Glomerular visceral epithelial cell (primary cell): ENCODE results near the gene HSPA1A.
"Not testable (repeated sequence)": the region's sequence is repeated elsewhere in the genome, so short reads cannot be mapped to it uniquely, and the experiment has no call there.

ENCODE experiments used
- DNase-seq: peaks from one replicate; pipeline ENCODE4 v3.0.0-alpha.2; 2016; ENCODE audit errors: extremely low spot score

HSPA1A gene

DNA sequence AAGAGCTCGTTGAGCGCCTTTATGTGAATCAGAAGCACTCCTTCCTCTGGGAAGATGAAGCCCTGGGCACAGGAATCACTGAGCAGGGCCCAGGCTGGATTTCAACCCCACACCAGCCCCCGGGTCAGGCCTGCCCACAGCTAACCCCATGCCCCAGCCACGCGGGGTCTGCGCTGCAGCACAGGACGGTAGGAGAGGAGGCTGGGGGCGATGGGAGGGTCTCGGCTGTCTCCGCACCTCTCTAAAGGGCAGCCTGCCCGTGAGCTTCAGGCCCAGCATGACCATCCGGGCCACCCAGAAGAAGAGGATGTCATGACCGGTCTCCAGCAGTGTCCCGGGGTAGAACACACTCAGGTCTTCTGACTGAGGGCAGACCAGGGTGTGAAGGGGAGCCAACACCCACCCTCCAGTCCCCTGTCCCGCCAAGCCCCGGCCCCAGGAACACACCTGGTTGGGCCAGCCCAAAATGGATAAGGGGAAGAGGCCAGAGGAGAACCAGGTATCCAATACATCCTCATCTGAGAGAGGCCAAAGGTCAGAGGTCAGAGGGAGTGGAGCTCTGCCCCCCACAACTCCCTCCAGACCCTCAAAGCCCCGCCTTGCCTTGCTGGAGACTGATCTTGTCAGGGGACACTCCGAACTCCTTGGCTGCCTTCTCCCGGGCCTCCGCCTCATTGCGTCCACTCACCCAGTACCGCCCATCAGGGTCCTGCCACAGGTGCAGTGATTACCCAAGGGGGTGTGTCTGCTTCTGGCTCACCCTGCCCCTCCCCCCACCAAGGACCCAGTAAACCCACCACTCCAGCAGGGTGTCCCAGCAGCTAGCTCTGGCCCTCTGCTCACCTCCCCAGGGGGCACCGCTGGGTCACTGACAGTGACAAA is 33.9 kb upstream of the HSPA1A start:
- DNase-seq: no peak

DNA sequence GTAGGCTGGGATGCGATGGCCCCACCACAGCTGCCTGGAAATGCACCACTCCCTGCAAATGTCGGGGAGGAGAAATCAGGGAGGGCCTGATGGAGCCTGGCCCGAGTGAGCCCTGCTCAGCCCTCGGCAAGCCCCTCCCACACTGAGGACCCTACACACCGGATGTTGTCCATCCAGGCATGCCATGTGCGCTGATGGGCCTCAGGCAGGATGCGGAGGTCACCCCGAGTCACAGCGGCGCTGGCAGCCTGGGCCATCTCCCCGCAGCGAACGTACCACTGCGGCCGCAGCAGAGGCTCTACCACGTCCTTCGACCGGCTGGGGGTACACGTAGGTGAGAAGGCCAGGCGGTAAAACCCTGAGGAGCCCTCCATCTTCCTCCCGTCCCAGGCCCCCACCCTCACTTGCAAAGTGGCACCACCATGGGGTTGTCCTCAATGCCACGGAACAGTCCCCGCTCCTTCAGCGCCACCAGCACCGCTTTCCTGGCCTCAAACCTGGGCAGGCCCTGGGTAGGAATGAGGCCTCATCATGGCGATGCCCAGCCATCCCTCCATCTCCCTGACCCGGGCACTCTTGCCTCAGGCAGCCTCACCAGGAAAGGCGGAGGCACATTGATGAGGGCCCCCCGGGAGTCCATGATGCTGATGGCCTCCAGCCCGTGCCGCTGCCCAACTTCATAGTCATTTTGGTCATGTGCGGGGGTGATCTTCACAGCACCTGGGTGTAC is 33.1 kb upstream of the HSPA1A start:
- no peak for DNase-seq

DNA sequence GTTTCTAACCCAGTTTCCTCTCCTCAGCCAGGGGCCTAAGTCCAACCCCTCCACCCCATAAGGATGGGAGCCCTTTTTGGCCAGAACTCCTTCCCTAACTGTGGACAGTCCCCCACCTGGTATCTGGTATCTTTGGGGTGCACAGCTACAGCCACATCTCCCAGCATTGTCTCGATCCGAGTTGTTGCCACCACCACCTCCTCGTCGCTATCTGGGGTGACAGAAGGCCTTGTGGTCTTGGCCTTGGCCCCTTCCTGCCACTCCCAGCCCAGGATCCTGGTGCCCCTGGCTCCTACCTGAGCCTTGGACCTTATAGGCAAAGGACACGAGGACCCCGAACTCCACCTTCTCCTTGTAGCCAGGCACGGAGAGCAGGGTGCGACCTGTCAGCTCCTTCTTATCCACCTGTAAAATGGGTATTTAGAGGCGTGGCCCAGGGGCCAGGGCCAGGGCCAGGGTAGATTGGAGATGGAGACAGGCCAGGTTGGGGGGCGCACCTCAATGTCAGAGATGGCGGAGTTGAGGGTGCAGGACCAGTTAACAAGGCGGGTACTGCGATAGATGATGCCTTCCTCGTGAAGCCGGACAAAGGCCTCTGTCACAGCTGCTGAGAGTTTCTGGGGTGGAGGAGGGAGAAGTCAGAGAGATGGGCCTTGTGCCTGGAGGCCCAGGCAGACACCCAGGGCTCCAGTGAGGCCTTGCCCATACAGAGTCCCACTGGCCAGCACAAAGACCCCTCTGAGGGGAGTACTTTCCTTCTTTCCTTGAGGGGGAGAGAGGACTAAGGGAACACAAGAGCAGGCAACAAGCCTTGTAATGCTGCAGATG is 31.0 kb upstream of the HSPA1A start:
- DNase-seq: no peak

DNA sequence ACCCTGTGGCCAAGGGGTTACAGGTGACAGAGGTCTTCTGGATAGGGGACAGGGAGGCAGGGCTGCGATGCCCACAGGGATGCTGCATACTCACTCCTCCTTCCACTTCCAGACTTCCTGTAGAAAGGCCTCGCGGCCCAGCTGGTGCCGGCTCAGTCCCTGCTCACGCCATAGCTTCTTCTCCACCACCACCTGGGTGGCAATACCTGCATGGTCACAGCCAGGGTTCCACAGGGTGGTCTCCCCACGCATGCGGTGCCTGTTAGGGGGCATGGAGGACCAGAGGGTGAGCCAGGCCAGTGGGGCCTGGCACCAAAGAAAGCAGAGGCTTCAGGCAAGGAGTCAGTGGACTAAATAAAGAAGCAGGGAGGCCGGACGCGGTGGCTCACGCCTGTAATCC is 29.9 kb upstream of the HSPA1A start:
- DNase-seq: no peak

DNA sequence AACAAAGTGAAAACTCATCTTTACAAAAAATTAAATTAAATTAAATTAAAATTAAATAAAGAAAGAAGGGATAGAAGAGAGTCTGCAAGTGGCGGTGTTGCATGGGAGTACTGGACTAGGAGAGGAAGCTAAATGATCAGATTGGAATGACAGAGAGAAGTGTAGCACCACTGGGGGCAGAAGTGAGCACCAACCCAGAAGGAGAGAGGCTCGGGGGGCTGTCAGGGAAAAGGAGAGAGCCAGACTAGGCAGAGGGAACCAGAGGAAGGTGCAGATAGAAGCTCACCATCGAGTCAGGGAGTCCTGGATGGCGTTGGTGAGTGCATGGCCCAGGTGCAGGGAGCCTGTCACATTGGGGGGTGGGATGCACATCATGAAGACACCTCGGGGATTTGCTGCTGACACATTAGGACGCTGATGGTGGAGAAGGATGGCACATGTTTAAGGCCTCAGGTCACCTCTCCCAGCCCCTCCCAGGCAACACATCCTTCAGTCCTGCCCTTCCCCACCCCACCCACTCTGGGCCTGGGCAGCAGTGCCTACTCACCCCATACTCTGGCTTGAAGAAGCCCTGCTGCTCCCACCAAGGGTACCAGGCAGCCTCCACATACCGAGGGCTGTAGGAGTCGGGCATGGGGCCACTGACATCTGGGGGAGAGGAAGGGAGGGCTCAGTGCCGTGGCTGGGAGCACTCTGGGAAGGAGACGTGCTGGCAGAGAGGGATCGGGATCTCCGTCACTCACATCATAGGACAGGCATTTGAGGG is 23.8 kb upstream of the HSPA1A start:
- DNase-seq: peak; percentile 42

DNA sequence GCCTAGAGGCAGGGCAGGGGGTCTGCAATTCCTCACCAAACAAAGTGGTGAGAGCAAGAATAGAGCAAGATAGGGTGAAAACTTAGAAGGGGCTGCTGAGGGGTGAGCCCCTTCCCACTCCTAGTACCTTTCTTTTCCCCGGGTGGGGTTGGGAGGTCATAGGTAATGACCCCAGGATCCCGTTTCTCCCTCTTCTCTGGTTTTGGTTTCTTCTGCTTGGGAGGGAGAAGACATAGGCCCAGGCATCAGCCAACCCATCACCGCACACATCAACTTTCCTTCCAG is 23.3 kb upstream of the HSPA1A start:
- no peak for DNase-seq

DNA sequence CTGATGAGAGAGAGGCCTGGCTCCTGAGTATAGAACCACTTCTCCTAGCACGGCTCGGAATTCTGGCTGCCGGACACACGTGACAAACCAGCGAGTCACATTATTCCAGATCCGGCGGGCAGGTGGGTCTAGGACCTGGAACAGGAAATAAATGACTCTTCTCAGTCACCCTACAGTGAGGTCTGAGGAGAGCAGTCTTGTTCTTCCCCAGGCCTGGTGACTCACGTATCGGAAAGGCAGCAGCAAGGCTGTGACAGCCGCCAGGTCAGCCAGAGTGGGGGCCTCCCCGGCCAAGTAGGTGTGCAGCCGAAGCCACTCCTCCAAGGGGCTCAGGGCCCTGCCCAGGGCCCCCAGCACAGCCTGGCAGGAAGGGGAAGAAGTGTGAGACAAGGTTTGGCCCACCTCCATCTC is 22.6 kb upstream of the HSPA1A start:
- DNase-seq: peak; percentile 82

DNA sequence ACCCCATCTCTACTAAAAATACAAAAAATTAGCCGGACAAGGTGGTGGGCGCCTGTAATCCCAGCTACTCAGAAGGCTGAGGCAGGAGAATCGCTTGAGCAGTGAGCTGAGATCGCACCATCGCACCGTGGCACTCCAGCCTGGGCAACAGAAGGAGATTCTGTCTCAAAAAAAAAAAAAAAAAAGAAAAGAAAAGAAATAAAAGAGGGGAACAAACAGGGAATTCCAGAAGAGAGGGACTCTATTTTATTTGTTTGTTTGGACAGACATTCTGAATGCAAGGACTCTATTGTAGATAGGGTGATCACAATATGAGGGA is 21.5 kb upstream of the HSPA1A start:
- DNase-seq: not testable (repeated sequence)

DNA sequence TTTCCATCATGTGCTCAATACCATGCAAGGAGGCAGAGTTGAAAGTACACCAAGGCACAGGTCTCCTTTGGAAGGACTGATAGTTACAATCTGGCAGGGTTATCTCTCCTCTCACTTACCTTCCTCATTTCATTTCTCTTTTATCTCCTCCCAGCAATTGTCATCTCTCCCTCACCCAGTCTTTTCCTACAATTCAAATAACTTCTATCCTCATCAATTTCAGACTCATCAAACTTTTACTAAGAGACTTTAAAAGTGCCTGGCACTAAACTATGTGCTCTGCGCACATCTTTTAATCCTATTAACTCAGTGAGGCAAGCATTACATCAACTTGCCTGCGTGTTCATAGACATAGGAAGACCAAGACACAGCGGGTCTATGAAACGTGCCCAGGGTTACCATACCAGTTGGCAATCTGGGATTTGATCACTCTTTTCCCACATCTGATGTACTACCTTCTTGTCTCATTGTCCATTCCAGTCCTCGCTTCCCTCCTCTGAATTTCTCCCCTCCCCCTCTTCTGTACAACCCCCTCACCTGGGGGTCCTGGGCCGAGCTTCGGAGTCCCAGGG is 21.0 kb upstream of the HSPA1A start:
- peak; percentile 42 for DNase-seq

DNA sequence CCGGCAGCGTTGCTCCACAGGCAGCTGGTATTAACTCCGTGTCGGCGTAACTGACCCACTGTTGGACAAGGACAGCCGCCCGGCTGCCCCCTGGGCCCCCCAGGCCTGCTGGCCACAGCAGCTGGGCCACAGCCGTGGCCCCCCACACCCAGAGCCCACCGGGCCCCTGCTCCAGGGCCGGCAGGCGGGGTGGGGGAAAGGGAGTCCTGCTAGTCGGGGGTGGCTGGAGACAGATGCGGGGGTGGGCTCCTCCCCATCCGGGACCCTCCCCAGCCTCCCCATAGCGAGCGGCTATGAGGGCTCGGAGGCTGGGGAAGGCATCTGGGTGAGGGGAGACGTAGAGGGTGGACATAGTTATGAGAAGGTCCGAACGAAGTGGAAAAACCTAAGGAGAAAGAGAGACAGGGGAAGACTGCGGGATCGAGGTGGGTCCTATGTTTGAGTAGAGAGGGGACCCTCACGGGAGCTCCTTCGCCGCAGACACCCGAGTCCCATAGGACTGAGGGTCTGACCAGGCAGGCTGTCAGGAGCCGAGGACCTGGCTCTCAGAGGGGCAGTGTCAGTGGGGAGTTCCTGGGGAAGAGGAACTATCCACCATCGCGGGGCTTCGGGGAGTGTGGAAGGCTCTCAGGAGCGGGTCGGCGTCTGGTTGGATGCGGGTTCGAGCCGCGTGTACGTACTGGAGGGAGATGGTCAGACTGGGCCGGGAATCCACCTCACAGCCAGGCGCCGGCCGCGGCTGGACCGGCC is 20.3 kb upstream of the HSPA1A start:
- no peak for DNase-seq

DNA sequence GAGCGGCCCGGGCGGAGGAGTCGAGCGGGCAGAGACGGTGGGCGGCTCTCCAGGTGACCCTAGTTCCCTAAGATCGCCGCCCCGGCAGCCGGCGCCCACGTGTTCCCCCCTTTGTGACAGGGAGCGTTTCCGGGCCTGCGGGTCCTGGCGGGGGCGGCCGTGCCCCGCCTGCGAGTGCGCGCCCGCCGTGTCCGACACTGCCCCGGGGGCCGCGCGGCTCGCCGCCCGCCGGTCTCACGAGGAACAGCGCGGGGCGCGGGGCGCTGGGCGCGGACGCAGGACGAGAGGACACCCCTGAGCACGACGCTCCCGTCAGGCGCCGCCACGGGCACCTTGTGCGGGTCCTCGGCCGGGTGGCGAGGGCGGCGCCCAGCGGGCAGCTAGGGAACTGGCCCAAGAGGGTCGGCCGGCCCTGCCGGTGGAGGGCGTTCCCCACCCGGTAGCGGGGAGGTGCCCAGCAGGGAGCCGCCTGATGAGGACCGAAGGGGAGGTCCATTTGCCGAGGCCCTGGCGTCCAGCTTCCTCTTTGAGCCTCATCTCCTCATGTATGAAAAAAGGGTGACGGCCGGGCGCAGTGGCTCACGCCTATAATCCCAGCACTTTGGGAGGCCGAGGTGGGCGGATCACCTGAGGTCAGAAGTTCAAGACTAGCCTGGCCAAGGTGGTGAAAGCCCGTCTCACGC is 19.6 kb upstream of the HSPA1A start, which contains the start of gene VARS1:
VARS1 (minus strand) TSS at position 137 of the 683 bp plus-strand sequence. CDS start 535 bp downstream, outside the sequence.
- DNase-seq: peak; percentile 93

DNA sequence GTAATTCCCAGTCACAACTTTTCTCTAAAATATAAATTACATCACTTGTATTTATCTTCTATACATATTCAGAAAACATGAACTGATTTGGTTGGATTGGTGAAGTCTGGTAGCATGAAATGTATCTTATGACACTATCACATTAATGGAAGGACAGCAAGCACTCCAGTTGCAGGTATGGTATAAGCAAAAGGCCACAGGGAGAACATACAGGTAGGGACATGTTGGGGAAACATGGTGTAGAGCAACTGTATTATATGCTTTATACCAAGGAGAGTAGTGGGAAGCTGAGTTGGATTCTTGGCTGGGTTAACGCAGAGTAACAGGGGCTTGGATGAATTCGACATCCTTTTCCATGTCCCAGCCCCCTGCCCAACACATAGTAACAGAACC is 18.4 kb upstream of the HSPA1A start:
- no peak for DNase-seq

DNA sequence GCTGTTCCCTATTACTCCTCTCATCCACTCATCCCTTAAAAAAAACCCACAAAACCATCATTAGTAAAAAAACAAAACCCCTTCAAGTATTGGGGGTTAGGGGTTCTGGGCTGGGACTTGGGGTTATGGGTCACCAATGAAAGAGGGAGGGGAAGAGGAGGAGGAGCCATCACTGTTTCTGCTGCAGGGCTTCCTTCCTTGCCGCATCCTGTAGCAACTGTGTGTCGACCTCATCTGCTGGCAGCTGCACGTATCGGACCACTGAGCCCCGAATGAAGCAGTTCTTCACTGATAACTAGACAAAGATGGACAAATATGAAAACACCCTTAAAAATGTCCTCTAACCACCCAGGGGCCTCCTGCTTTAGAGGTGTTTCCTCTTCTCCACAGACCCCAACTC is 17.8 kb upstream of the HSPA1A start:
- DNase-seq: no peak

DNA sequence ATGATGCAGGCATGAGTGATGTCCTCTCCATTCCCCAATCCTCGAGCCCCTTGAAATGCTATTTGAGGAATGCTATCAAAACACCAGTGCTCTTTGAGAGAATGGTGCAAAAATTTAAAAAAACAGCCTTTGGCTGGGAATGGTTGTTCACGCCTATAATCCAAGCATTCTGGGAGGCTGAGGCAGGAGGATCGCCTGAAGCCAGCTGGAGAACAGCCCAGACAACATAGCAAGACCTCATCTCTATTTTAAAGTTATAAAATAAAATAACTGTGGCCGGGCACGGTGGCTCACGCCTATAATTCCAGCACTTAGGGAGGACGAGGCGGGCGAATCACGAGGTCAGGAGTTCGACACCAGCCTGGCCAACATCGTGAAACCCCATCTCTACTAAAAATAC is 15.6 kb upstream of the HSPA1A start:
- no peak for DNase-seq

DNA sequence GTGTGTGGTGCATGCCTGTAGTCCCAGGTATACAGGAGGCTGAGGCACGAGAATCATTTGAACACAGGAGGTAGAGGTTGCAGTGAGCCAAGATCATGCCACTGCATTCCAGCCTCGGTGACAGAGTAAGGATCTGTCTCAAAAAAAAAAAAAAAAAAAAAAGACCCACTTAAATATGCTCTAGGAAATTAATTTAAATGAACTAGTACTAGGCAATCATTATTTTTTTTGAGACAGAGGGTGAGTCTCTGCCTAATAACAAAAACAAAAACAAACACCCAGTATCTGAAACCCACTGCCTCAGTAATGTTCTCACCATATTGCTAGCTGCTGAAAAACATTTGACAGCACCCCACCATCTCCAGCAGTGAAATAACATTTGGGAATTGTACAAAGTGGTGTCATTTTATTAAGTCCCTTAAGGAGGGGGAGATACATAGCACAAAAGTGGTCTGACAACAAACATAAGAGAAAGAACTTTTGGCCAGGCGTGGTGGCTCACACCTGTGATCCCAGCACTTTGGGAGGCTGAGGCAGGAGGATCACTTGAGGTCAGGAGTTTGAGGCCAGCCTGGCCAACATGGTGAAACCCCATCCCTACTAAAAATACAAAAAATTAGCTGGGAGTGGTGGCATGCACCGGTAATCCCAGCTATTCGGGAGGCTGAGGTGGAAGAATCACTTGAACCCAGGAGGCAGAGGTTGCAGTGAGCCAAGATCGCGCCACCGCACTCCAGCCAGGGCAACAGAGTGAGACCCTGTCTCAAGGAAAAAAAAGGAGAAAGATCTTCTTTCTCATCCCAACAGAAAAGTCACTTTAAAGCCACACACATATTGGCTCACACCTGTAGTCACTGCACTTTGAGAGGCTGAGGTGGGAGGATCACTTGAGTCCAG is 14.1 kb upstream of the HSPA1A start:
- DNase-seq: not testable (repeated sequence)

DNA sequence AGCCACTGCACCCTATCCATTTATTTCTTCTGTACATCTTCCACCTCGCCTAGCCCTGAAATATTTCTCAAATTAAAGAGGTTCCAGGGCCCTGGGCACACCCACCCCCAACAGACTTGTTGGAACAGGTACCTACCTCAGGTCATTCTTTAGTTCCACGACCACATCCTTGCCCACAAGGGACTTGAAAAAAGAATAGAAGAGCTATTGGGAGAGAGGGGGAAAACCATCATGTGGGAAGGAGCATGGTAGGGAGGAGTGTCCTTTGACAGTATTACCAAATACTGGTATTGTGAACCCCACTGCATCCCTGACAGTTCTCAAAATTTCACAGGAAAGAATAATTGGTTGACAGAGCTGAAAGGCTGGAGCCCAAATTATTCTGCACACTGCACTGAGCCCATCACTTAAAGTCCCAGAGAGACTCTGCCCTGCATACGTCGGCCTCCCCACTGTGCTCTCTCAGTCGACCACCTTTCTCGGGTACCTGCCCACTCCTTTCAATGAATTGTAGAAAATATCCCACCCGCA is 9.3 kb upstream of the HSPA1A start:
- no peak for DNase-seq

DNA sequence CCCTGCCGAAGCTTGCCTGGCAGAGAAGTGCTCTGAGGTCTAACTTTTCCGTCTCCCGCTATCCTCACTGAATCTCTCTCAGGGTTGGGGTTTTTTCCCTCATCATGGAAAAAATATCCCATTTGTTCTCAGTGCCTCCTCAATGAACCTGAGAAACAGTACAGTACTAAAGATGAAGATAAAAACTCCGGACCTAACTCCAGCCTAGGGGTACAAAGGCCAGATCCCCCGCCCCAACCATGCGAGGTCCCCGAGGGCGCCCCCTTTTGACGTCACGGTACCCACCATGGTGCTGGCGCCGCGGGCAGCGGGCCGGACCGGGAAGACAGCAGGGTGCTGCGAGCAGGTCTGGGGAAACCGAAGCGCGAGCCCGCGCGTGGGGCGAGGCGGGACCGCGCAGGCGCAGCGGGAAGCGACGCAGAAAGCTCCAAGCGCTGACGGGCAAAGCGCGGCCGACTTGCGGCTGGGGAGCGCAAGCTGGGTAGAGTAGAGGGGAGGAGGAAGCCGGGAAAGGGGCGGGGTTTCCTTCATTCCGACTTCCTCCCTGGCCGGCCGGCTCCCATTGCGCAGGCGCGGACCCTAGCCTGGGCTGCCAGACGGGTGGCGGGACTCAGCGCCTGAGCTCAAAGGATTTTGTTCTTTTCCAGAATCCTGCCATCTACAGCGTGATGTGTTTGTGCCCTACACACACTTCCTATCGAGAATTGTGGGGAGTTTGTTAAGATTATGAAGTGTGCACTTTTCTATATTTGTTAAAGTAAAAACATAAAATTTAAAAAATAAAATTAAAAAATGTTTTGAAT is 8.7 kb upstream of the HSPA1A start, which contains the start of gene LSM2:
LSM2 (minus strand) TSS at position 497 of the 803 bp plus-strand sequence; CDS start at position 288, 209 bp downstream.
- peak; percentile 99 for DNase-seq

DNA sequence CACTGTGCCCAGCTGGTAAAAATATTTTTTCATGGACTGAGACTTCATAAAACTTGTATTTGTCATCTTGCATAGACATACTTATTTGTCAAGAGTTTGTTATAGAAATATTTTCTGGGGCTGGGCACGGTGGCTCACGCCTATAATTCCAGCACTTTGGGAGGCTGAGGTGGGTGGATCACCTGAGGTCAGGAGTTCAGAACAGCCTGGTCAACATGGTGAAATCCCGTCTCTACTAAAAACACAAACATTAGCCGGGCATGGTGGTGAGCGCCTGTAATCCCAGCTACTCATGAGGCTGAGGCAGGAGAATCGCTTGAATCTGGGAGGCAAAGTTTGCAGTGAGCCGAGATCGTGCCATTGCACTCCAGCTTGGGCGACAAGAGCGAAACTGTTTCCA is 6.7 kb upstream of the HSPA1A start:
- DNase-seq: not testable (repeated sequence)
